IMR-90 (cell line): Measurements from ENCODE around the gene SYT10.

Experiments used
- BHLHE40 ChIP-seq: fragments of 150-350 bp; IDR thresholded peaks from 2 replicates; pipeline ENCODE4 v1.6.1; 2016; ENCODE audit warnings: mild to moderate bottlenecking, low read depth, low read length
- CEBPB ChIP-seq: IDR thresholded peaks from 2 replicates; pipeline ENCODE4 v1.6.1; 2012; ENCODE audit warnings: low read depth, low read length, improper control_type of control experiment
- CHD1 ChIP-seq: IDR thresholded peaks from 2 replicates; pipeline ENCODE4 v1.6.1; 2012; ENCODE audit warnings: low read depth, low read length, improper control_type of control experiment
- ELK1 ChIP-seq: fragments of 150-350 bp; IDR thresholded peaks from 2 replicates; pipeline ENCODE4 v1.6.1; 2016; ENCODE audit warnings: low read depth, mild to moderate bottlenecking, low read length, moderate library complexity, borderline replicate concordance
- MAZ ChIP-seq: IDR thresholded peaks from 2 replicates; pipeline ENCODE4 v1.6.1; 2012; ENCODE audit warnings: low read depth, mild to moderate bottlenecking, low read length, improper control_type of control experiment, moderate library complexity, borderline replicate concordance
- POLR2A ChIP-seq: IDR thresholded peaks from 2 replicates; pipeline ENCODE4 v1.6.1; 2012; ENCODE audit warnings: mild to moderate bottlenecking, low read depth, low read length
- RAD21 ChIP-seq: IDR thresholded peaks from 2 replicates; pipeline ENCODE4 v1.6.1; 2012; ENCODE audit warnings: low read length, improper control_type of control experiment
- RCOR1 ChIP-seq: IDR thresholded peaks from 2 replicates; pipeline ENCODE4 v1.6.1; 2012; ENCODE audit warnings: mild to moderate bottlenecking, low read length, improper control_type of control experiment; ENCODE audit not compliant: insufficient replicate concordance
- RFX5 ChIP-seq: IDR thresholded peaks from 2 replicates; pipeline ENCODE4 v1.8.0; 2012; ENCODE audit warnings: low read depth, mild to moderate bottlenecking, low read length, moderate library complexity
- SMC3 ChIP-seq: fragments of 150-350 bp; IDR thresholded peaks from 2 replicates; pipeline ENCODE4 v1.6.1; 2016; ENCODE audit warnings: low read depth, mild to moderate bottlenecking, antibody characterized with exemption, low read length, moderate library complexity
- TF ChIP-seq, protein P1 (sequence below): conservative IDR thresholded peaks from 2 replicates; pipeline ENCODE4 v1.5.1; 2012; ENCODE audit warnings: mild to moderate bottlenecking, low read depth, low read length, improper control_type of control experiment

GRCh38 chr12:33480366-33480765 is 40.7 kb upstream of the SYT10 start:
- TF ChIP-seq POLR2A (no peak), SMC3 (no peak), ELK1 (no peak), CHD1 (no peak), MAZ (no peak), BHLHE40 (no peak), RCOR1 (no peak), RFX5 (no peak), RAD21 (no peak), CEBPB (no peak)
- TF ChIP-seq, protein P1, sequence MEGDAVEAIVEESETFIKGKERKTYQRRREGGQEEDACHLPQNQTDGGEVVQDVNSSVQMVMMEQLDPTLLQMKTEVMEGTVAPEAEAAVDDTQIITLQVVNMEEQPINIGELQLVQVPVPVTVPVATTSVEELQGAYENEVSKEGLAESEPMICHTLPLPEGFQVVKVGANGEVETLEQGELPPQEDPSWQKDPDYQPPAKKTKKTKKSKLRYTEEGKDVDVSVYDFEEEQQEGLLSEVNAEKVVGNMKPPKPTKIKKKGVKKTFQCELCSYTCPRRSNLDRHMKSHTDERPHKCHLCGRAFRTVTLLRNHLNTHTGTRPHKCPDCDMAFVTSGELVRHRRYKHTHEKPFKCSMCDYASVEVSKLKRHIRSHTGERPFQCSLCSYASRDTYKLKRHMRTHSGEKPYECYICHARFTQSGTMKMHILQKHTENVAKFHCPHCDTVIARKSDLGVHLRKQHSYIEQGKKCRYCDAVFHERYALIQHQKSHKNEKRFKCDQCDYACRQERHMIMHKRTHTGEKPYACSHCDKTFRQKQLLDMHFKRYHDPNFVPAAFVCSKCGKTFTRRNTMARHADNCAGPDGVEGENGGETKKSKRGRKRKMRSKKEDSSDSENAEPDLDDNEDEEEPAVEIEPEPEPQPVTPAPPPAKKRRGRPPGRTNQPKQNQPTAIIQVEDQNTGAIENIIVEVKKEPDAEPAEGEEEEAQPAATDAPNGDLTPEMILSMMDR: no peak
